ENCODE data around the gene CSF3. TPM values are rescaled to one million over a fixed set of nuclear protein-coding genes. Genes with fewer than 3 reads are reported as not detected.

Gene CSF3
- total RNA-seq, 1 experiment from 2014 or later: not detected

DNA sequence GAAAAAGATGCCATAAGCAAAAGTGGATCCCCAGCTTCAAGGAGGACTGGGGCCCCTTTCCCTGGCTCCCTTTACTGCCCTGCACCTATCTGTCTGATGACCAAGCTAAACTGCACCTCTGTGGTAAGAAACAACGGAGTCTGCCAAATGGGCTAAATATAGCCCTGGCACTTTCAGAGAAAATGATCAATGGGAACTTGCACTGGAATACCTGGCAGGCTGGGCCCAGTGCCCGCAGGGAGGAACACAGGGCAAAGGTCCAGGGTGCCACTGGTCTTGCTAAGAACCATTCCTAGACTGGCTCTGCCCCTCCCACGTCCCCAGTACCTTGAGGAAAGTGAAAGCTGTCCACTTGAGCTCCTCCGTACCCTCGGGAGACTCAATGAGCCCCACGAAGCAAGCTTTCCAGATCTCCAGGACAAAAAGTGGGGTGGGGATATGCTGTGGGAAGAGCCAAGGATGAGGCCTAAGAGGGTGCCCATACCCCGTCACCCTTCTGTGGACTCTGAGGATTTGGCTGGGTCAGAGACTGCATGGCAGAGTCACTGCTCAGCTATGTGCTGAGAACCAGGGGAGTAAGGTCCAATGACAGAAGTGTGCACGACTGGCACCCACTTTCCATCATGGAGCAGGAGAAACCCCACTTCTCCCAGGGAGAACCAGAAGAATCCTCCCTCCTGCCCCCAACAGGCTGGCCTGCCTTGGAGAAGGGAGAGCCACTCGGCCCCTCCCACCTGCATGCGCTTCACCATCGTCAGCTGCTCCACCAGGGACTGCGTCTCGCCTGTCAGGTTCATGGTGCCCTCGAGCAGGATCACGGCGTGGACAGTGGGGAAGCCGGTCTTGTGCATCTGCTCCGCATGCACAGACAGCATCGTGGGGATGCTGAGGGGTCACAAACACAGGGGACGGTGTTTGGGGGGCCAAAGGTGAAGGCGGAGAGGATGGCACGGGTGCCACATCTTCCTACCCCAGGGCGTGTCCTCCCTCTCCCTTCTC lies 17.4 kb downstream of the CSF3 start:
- Mint-ChIP-seq H3K4me3 (no peak overlapping the region), H3K36me3 (peaks cover 34% of the 10 kb centered on the region), H3K27ac (no peak overlapping the region), H3K27me3 (ENCODE audit: low read depth) (no peaks in the 10 kb centered on the region), H3K4me1 (peaks cover 7% of the 10 kb centered on the region), H3K9me3 (no peaks in the 10 kb centered on the region)
- no peak for ATAC-seq
- ChIA-PET POLR2A (no interaction called here), CTCF (interaction anchor here (0.6 to 8.4 kb wide), 5 partner anchors 43 to 664 kb away, joined by 3 to 193 read pairs (median 6); no protein-coding TSS in a partner anchor)
- no peak for TF ChIP-seq OVOL2 (CRISPR knock-in tag; IDR thresholded peaks at IDR 0.05; ENCODE audit: borderline replicate concordance)
- no peak for TF ChIP-seq SMAD4 (CRISPR knock-in tag; IDR thresholded peaks at IDR 0.05)
- TF ChIP-seq, protein P1, sequence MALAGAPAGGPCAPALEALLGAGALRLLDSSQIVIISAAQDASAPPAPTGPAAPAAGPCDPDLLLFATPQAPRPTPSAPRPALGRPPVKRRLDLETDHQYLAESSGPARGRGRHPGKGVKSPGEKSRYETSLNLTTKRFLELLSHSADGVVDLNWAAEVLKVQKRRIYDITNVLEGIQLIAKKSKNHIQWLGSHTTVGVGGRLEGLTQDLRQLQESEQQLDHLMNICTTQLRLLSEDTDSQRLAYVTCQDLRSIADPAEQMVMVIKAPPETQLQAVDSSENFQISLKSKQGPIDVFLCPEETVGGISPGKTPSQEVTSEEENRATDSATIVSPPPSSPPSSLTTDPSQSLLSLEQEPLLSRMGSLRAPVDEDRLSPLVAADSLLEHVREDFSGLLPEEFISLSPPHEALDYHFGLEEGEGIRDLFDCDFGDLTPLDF (CRISPR knock-in tag; IDR thresholded peaks at IDR 0.05): no peak
- TF ChIP-seq MXD4 (CRISPR knock-in tag; IDR thresholded peaks at IDR 0.05; ENCODE audit: borderline replicate concordance): no peak
- TF ChIP-seq ZNF121 (CRISPR knock-in tag; IDR thresholded peaks at IDR 0.05): no peak
- no peak for TF ChIP-seq ZNF512 (CRISPR knock-in tag; IDR thresholded peaks at IDR 0.05; ENCODE audit: borderline replicate concordance)
- TF ChIP-seq, protein P2, sequence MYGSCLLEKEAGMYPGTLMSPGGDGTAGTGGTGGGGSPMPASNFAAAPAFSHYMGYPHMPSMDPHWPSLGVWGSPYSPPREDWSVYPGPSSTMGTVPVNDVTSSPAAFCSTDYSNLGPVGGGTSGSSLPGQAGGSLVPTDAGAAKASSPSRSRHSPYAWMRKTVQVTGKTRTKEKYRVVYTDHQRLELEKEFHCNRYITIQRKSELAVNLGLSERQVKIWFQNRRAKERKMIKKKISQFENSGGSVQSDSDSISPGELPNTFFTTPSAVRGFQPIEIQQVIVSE (CRISPR knock-in tag; IDR thresholded peaks at IDR 0.05; ENCODE audit: borderline replicate concordance): no peak
- no peak for TF ChIP-seq ZNF425 (CRISPR knock-in tag; conservative IDR thresholded peaks at IDR 0.05)
- no peak for TF ChIP-seq PRRX2 (CRISPR knock-in tag; IDR thresholded peaks at IDR 0.05)
- no peak for DNase-seq (ENCODE audit: low spot score)

GRCh38 chr17:40033339-40033738 lies 18.1 kb downstream of the CSF3 start:
- Mint-ChIP-seq H3K9me3 (no peaks in the 10 kb centered on the region), H3K27me3 (ENCODE audit: low read depth) (no peaks in the 10 kb centered on the region), H3K36me3 (peaks cover 34% of the 10 kb centered on the region), H3K27ac (no peak overlapping the region), H3K4me1 (peaks cover 7% of the 10 kb centered on the region), H3K4me3 (no peak overlapping the region)
- POLR2A ChIA-PET: no interaction called here
- DNase-seq (ENCODE audit: low spot score): no peak
- TF ChIP-seq HMGXB4 (CRISPR knock-in tag; IDR thresholded peaks at IDR 0.05): no peak
- no peak for TF ChIP-seq ZNF317 (CRISPR knock-in tag; IDR thresholded peaks at IDR 0.05; ENCODE audit: borderline replicate concordance, low read depth)
- CTCF ChIA-PET: interaction anchor here (7.4 to 8.4 kb wide), 2 partner anchors 43 to 52 kb away, joined by 161 to 193 read pairs; no protein-coding TSS in a partner anchor
- no peak for ATAC-seq
